Urothelium cell line (cell line): Measurements from ENCODE around the gene CCDC194.

ENCODE experiments used
- DNase-seq: peaks from one replicate; pipeline ENCODE4 v3.0.0; 2011; ENCODE audit warnings: low spot score, mixed read lengths
- FAIRE-seq: peaks from 2 replicates; lab custom pipeline; 2011; peaks lifted over from hg19 to GRCh38; lab: Jason Lieb, UNC

Gene CCDC194

GRCh38 chr19:17393914-17394313 is at the start of gene CCDC194:
TSS of gene CCDC194 (minus strand) at chr19:17394196. CDS start at chr19:17394158, 38 bp downstream.
- FAIRE-seq = no peak

GRCh38 chr19:17441241-17442021 is 47.4 kb upstream of the CCDC194 start:
- FAIRE-seq (no peak), DNase-seq (peak; percentile 27)

More at GRCh38 chr19:17393914-17394313, at the start of gene CCDC194:
- DNase-seq = no peak

GRCh38 chr19:17436874-17437267 is 42.9 kb upstream of the CCDC194 start:
- FAIRE-seq = no peak
- DNase-seq = no peak

- no peak for DNase-seq
- no peak for FAIRE-seq
Measured at GRCh38 chr19:17436094-17436873, 42.3 kb upstream of the CCDC194 start.

GRCh38 chr19:17435218-17435617 is 41.2 kb upstream of the CCDC194 start:
- no peak for DNase-seq
- FAIRE-seq = no peak

- FAIRE-seq (no peak), DNase-seq (no peak)
Measured at GRCh38 chr19:17431417-17431816, 37.4 kb upstream of the CCDC194 start.

- FAIRE-seq (no peak), DNase-seq (no peak)
Measured at GRCh38 chr19:17429641-17430113, 35.7 kb upstream of the CCDC194 start.

GRCh38 chr19:17424743-17425365 is 30.9 kb upstream of the CCDC194 start:
- peak; percentile 64 for DNase-seq

GRCh38 chr19:17423429-17424208 is 29.6 kb upstream of the CCDC194 start:
- FAIRE-seq (no peak), DNase-seq (no peak)

More at GRCh38 chr19:17424743-17425365, 30.9 kb upstream of the CCDC194 start:
- no peak for FAIRE-seq

- FAIRE-seq = no peak
Measured at GRCh38 chr19:17421942-17422341, 27.9 kb upstream of the CCDC194 start.

GRCh38 chr19:17420475-17420924 is 26.5 kb upstream of the CCDC194 start:
- DNase-seq (peak; percentile 40), FAIRE-seq (no peak)

More at GRCh38 chr19:17421942-17422341, 27.9 kb upstream of the CCDC194 start:
- no peak for DNase-seq

GRCh38 chr19:17419621-17420474 is 25.9 kb upstream of the CCDC194 start, which contains the start of gene MVB12A:
TSS of gene MVB12A (plus strand) at chr19:17420047. CDS start at chr19:17420136, 89 bp downstream.
- DNase-seq (peak; percentile 96), FAIRE-seq (no peak)

- DNase-seq = no peak
- no peak for FAIRE-seq
Measured at GRCh38 chr19:17419154-17419620, 25.2 kb upstream of the CCDC194 start.

- DNase-seq (no peak), FAIRE-seq (no peak)
Measured at GRCh38 chr19:17418710-17419109, 24.7 kb upstream of the CCDC194 start.

- no peak for FAIRE-seq
- no peak for DNase-seq
Measured at GRCh38 chr19:17415121-17415520, 21.1 kb upstream of the CCDC194 start.

- DNase-seq (no peak), FAIRE-seq (no peak)
Measured at GRCh38 chr19:17414097-17414496, 20.1 kb upstream of the CCDC194 start.

GRCh38 chr19:17411801-17412200 is 17.8 kb upstream of the CCDC194 start:
- no peak for FAIRE-seq

GRCh38 chr19:17409990-17410389 is 16.0 kb upstream of the CCDC194 start:
- DNase-seq (no peak), FAIRE-seq (no peak)

More at GRCh38 chr19:17411801-17412200, 17.8 kb upstream of the CCDC194 start:
- no peak for DNase-seq

- DNase-seq = no peak
- FAIRE-seq = no peak
Measured at GRCh38 chr19:17406887-17407196, 12.8 kb upstream of the CCDC194 start.
